HEK293 (cell line): ENCODE measurements around the gene CCL27.

Experiments
- ELK4 ChIP-seq: IDR thresholded peaks from 2 replicates; pipeline ENCODE4 v1.6.1; 2011; ENCODE audit warnings: mild to moderate bottlenecking, low read depth, low read length, borderline replicate concordance
- HOXA7 ChIP-seq: sonication (generic); formaldehyde crosslinking; IDR thresholded peaks from 2 replicates; pipeline ENCODE4 v1.8.1; 2022; ENCODE audit warnings: missing genetic modification reagents, borderline replicate concordance
- KLF16 ChIP-seq: fragments of 450-650 bp; formaldehyde crosslinking; IDR thresholded peaks from 2 replicates; pipeline ENCODE4 v1.5.1; 2017; ENCODE audit warnings: missing biosample characterization, missing genetic modification characterization
- TCF7L2 ChIP-seq: IDR thresholded peaks from 2 replicates; pipeline ENCODE4 v1.6.1; 2011; ENCODE audit warnings: low read depth, mild to moderate bottlenecking, inconsistent platforms, low read length, moderate library complexity, borderline replicate concordance
- ZBTB21 ChIP-seq: fragments of 450-650 bp; formaldehyde crosslinking; IDR thresholded peaks from 2 replicates; pipeline ENCODE4 v1.5.1; 2017; ENCODE audit warnings: missing biosample characterization, missing genetic modification characterization
- ZBTB49 ChIP-seq: fragments of 450-650 bp; formaldehyde crosslinking; IDR thresholded peaks from 2 replicates; pipeline ENCODE4 v1.5.1; 2016; ENCODE audit warnings: missing biosample characterization, missing genetic modification characterization, low read depth
- ZFP41 ChIP-seq: fragments of 450-650 bp; formaldehyde crosslinking; IDR thresholded peaks from 2 replicates; pipeline ENCODE4 v1.5.1; 2016; ENCODE audit warnings: missing biosample characterization, missing genetic modification characterization, borderline replicate concordance
- ZNF274 ChIP-seq, 2 experiments: fragments of 200-500 bp in 1 of 2; fragments of 450-650 bp in 1 of 2; sonication (Bioruptor generic) in 1 of 2; formaldehyde crosslinking in 1 of 2; IDR thresholded peaks; 2 replicates each; pipeline versions ENCODE4 v1.5.1 to v1.6.1; 2014 to 2016; ENCODE audit warnings: borderline replicate concordance in 1 of 2, inconsistent platforms in 1 of 2, low read length in 1 of 2, missing biosample characterization in 1 of 2, missing genetic modification characterization in 1 of 2
- ZNF335 ChIP-seq: fragments of 450-650 bp; formaldehyde crosslinking; conservative IDR thresholded peaks from 2 replicates; pipeline ENCODE4 v1.5.1; 2016; ENCODE audit warnings: missing biosample characterization, missing genetic modification characterization
- ZNF398 ChIP-seq: fragments of 450-650 bp; formaldehyde crosslinking; IDR thresholded peaks from 2 replicates; pipeline ENCODE4 v1.5.1; 2017; ENCODE audit warnings: missing biosample characterization, missing genetic modification characterization
- ZNF670 ChIP-seq: fragments of 450-650 bp; formaldehyde crosslinking; IDR thresholded peaks from 2 replicates; pipeline ENCODE4 v1.5.1; 2016; ENCODE audit warnings: missing biosample characterization, missing genetic modification characterization, low read depth
- TF ChIP-seq, protein P1 (sequence below): fragments of 450-650 bp; formaldehyde crosslinking; IDR thresholded peaks from 2 replicates; pipeline ENCODE4 v1.5.1; 2016; ENCODE audit warnings: missing biosample characterization, missing genetic modification characterization

- no peak for TF ChIP-seq ZBTB49 (tag by site-specific recombination)
- TF ChIP-seq, protein P1, sequence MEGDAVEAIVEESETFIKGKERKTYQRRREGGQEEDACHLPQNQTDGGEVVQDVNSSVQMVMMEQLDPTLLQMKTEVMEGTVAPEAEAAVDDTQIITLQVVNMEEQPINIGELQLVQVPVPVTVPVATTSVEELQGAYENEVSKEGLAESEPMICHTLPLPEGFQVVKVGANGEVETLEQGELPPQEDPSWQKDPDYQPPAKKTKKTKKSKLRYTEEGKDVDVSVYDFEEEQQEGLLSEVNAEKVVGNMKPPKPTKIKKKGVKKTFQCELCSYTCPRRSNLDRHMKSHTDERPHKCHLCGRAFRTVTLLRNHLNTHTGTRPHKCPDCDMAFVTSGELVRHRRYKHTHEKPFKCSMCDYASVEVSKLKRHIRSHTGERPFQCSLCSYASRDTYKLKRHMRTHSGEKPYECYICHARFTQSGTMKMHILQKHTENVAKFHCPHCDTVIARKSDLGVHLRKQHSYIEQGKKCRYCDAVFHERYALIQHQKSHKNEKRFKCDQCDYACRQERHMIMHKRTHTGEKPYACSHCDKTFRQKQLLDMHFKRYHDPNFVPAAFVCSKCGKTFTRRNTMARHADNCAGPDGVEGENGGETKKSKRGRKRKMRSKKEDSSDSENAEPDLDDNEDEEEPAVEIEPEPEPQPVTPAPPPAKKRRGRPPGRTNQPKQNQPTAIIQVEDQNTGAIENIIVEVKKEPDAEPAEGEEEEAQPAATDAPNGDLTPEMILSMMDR (tag by site-specific recombination), result no peak
- no peak for TF ChIP-seq TCF7L2
- TF ChIP-seq ZNF274 (IDR thresholded peaks at IDR 0.05; ENCODE audit: low read length), result no peak
- TF ChIP-seq ZNF274 (tag by site-specific recombination; IDR thresholded peaks at IDR 0.05; ENCODE audit: borderline replicate concordance), result no peak
- TF ChIP-seq ZNF670 (tag by site-specific recombination), result no peak
- no peak for TF ChIP-seq ZFP41 (tag by site-specific recombination)
- TF ChIP-seq ELK4, result no peak
- TF ChIP-seq KLF16 (tag by site-specific recombination), result no peak
- no peak for TF ChIP-seq HOXA7 (CRISPR knock-in tag)
- TF ChIP-seq ZNF398 (tag by site-specific recombination), result no peak
- TF ChIP-seq ZBTB21 (tag by site-specific recombination), result no peak
- TF ChIP-seq ZNF335 (tag by site-specific recombination), result no peak
Observed at GRCh38 chr9:34644766-34645314, 17.6 kb downstream of the CCL27 start.
